ENCODE data around the gene NTM. TPM values are rescaled to one million over a fixed set of nuclear protein-coding genes. Genes with fewer than 3 reads are reported as not detected.

NTM gene
- total and polyA plus RNA-seq, 2 donors (not counting 1 experiment from before 2014, with no cell fraction given) = 12.3 to 28.6 TPM

GRCh38 chr11:132082566-132082965, 712.2 kb downstream of the NTM start:
- no peak for TF ChIP-seq EZH2 (IDR thresholded peaks at IDR 0.05; ENCODE audit: low read length, missing control alignments)
- TF ChIP-seq, protein P1, sequence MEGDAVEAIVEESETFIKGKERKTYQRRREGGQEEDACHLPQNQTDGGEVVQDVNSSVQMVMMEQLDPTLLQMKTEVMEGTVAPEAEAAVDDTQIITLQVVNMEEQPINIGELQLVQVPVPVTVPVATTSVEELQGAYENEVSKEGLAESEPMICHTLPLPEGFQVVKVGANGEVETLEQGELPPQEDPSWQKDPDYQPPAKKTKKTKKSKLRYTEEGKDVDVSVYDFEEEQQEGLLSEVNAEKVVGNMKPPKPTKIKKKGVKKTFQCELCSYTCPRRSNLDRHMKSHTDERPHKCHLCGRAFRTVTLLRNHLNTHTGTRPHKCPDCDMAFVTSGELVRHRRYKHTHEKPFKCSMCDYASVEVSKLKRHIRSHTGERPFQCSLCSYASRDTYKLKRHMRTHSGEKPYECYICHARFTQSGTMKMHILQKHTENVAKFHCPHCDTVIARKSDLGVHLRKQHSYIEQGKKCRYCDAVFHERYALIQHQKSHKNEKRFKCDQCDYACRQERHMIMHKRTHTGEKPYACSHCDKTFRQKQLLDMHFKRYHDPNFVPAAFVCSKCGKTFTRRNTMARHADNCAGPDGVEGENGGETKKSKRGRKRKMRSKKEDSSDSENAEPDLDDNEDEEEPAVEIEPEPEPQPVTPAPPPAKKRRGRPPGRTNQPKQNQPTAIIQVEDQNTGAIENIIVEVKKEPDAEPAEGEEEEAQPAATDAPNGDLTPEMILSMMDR (conservative IDR thresholded peaks at IDR 0.05 in 1 of 2, IDR thresholded peaks at IDR 0.05 in 1 of 2; ENCODE audit: low read depth in 1 of 2, low read length in 2 of 2) = no peak
- Histone ChIP-seq H4K20me1 (ENCODE audit: control insufficient read depth, extremely low read depth, insufficient read depth, low read length) (no peaks in the 10 kb centered on the region), H2AFZ (ENCODE audit: low read length) (no peak overlapping the region), H3K4me2 (ENCODE audit: extremely low read depth, insufficient read depth, low read length) (no peak overlapping the region), H3K4me1 (ENCODE audit: control insufficient read depth, extremely low read depth, insufficient read depth, low read length) (no peaks in the 10 kb centered on the region), H3K36me3 (ENCODE audit: control insufficient read depth, insufficient read depth, low read length) (no peaks in the 10 kb centered on the region), H3K79me2 (ENCODE audit: control insufficient read depth, insufficient read depth, low read length) (no peaks in the 10 kb centered on the region), H3K9ac (ENCODE audit: insufficient read depth, low read length) (no peak overlapping the region), H3K9me3 (ENCODE audit: control insufficient read depth, insufficient read depth, low read depth, low read length) (no peaks in the 10 kb centered on the region), H3K4me3 (replicated peaks in 1 of 4; ENCODE audit: control extremely low read depth in 1 of 4, insufficient read depth in 1 of 4, low read depth in 3 of 4, low read length in 4 of 4) (no peak overlapping the region), H3K27ac (ENCODE audit: insufficient read depth, low read length) (no peak overlapping the region), H3K27me3 (ENCODE audit: control insufficient read depth, insufficient read depth, low read length) (no peaks in the 10 kb centered on the region)
- no peak for DNase-seq (ENCODE audit: low read depth in 2 of 2)

DNA sequence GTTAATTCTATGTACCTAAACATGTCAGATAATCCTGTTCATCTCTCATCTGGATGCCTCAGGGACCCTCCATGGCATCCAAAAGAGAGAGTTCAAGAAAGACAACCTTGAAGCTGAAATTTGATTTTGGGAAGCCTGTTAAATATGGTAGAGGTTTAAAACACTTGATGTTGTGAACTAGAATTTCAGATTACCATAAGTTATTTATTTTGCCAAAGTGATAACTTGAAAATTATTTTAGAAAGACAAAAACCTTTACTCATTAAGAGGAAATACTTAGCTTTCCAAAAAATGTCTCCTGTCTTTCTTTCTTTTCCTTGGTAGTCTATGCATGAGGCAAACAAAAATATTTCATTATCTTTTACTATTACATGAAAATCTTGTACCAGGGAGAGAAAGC, 714.0 kb downstream of the NTM start:
- Histone ChIP-seq H3K36me3 (ENCODE audit: control insufficient read depth, insufficient read depth, low read length) (no peaks in the 10 kb centered on the region), H3K4me1 (ENCODE audit: control insufficient read depth, extremely low read depth, insufficient read depth, low read length) (no peaks in the 10 kb centered on the region), H3K79me2 (ENCODE audit: control insufficient read depth, insufficient read depth, low read length) (no peaks in the 10 kb centered on the region), H3K9me3 (ENCODE audit: control insufficient read depth, insufficient read depth, low read depth, low read length) (no peaks in the 10 kb centered on the region), H3K4me2 (ENCODE audit: extremely low read depth, insufficient read depth, low read length) (no peak overlapping the region), H3K27me3 (ENCODE audit: control insufficient read depth, insufficient read depth, low read length) (no peaks in the 10 kb centered on the region), H3K9ac (ENCODE audit: insufficient read depth, low read length) (no peak overlapping the region), H4K20me1 (ENCODE audit: control insufficient read depth, extremely low read depth, insufficient read depth, low read length) (no peaks in the 10 kb centered on the region), H3K27ac (ENCODE audit: insufficient read depth, low read length) (no peak overlapping the region), H2AFZ (ENCODE audit: low read length) (no peak overlapping the region), H3K4me3 (replicated peaks in 1 of 4; ENCODE audit: control extremely low read depth in 1 of 4, insufficient read depth in 1 of 4, low read depth in 3 of 4, low read length in 4 of 4) (no peak overlapping the region)
- no peak for TF ChIP-seq EZH2 (IDR thresholded peaks at IDR 0.05; ENCODE audit: low read length, missing control alignments)
- TF ChIP-seq, protein P1 (conservative IDR thresholded peaks at IDR 0.05 in 1 of 2, IDR thresholded peaks at IDR 0.05 in 1 of 2; ENCODE audit: low read depth in 1 of 2, low read length in 2 of 2) = no peak
- no peak for DNase-seq (ENCODE audit: low read depth in 2 of 2)

- DNase-seq (ENCODE audit: low read depth in 2 of 2) = no peak
- no peaks in the 10 kb centered on the region for H3K36me3 ChIP-seq (ENCODE audit: control insufficient read depth, insufficient read depth, low read length)
- H3K79me2 ChIP-seq (ENCODE audit: control insufficient read depth, insufficient read depth, low read length) = no peaks in the 10 kb centered on the region
Measured at GRCh38 chr11:132087148-132087547, 716.7 kb downstream of the NTM start.

More at GRCh38 chr11:132087148-132087547, 716.7 kb downstream of the NTM start:
- H3K4me1 ChIP-seq (ENCODE audit: control insufficient read depth, extremely low read depth, insufficient read depth, low read length) = no peaks in the 10 kb centered on the region
- TF ChIP-seq EZH2 (IDR thresholded peaks at IDR 0.05; ENCODE audit: low read length, missing control alignments) = no peak
- TF ChIP-seq, protein P1 (conservative IDR thresholded peaks at IDR 0.05 in 1 of 2, IDR thresholded peaks at IDR 0.05 in 1 of 2; ENCODE audit: low read depth in 1 of 2, low read length in 2 of 2) = no peak
- H4K20me1 ChIP-seq (ENCODE audit: control insufficient read depth, extremely low read depth, insufficient read depth, low read length) = no peaks in the 10 kb centered on the region
- H3K4me2 ChIP-seq (ENCODE audit: extremely low read depth, insufficient read depth, low read length) = no peak overlapping the region
- no peak overlapping the region for H3K27ac ChIP-seq (ENCODE audit: insufficient read depth, low read length)
- no peak overlapping the region for H3K9ac ChIP-seq (ENCODE audit: insufficient read depth, low read length)
- H3K4me3 ChIP-seq (replicated peaks in 1 of 4; ENCODE audit: control extremely low read depth in 1 of 4, insufficient read depth in 1 of 4, low read depth in 3 of 4, low read length in 4 of 4) = no peak overlapping the region
- H2AFZ ChIP-seq (ENCODE audit: low read length) = no peak overlapping the region
- no peaks in the 10 kb centered on the region for H3K27me3 ChIP-seq (ENCODE audit: control insufficient read depth, insufficient read depth, low read length)
- H3K9me3 ChIP-seq (ENCODE audit: control insufficient read depth, insufficient read depth, low read depth, low read length) = no peaks in the 10 kb centered on the region
